WERI-Rb-1 (cell line): ENCODE measurements around the gene STK10.
"Not testable (repeated sequence)": the region's sequence is repeated elsewhere in the genome, so short reads cannot be mapped to it uniquely, and the experiment has no call there.

ENCODE experiments used
- DNase-seq: peaks from one replicate; pipeline ENCODE4 v3.0.0-alpha.2; 2020
- H3K27ac ChIP-seq: fragments of 250-450 bp; sonication (Bioruptor Pico); 2 replicates; pipeline ENCODE4 v1.5.1; 2020; ENCODE audit warnings: mild to moderate bottlenecking, moderate library complexity
- H3K27me3 ChIP-seq: fragments of 250-450 bp; sonication (Bioruptor Pico); 2 replicates; pipeline ENCODE4 v1.5.1; 2021; ENCODE audit warnings: mild to moderate bottlenecking, low read depth, moderate library complexity; ENCODE audit not compliant: insufficient read depth, severe bottlenecking
- H3K36me3 ChIP-seq: fragments of 250-450 bp; sonication (Bioruptor Pico); 2 replicates; pipeline ENCODE4 v1.5.1; 2020; ENCODE audit warnings: mild to moderate bottlenecking, moderate library complexity
- H3K4me3 ChIP-seq: 2 replicates; pipeline ENCODE4 v1.5.1; 2011; ENCODE audit warnings: low read depth, mild to moderate bottlenecking, control low read depth, low read length
- H3K9me3 ChIP-seq: fragments of 250-450 bp; sonication (Bioruptor Pico); 2 replicates; pipeline ENCODE4 v1.5.1; 2021; ENCODE audit warnings: mild to moderate bottlenecking, moderate library complexity; ENCODE audit not compliant: severe bottlenecking
- TF ChIP-seq, protein P1 (sequence below): IDR thresholded peaks from 2 replicates; pipeline ENCODE4 v1.5.1; 2011; ENCODE audit warnings: low read depth, mild to moderate bottlenecking, control low read depth, inconsistent platforms, low read length

The STK10 gene

GRCh38 chr5:172162323-172162986, 25.6 kb downstream of the STK10 start:
- Histone ChIP-seq H3K4me3 (no peak overlapping the region), H3K9me3 (no peaks in the 10 kb centered on the region), H3K27me3 (no peaks in the 10 kb centered on the region), H3K36me3 (no peaks in the 10 kb centered on the region), H3K27ac (no peak overlapping the region)
- no peak for DNase-seq
- TF ChIP-seq, protein P1, sequence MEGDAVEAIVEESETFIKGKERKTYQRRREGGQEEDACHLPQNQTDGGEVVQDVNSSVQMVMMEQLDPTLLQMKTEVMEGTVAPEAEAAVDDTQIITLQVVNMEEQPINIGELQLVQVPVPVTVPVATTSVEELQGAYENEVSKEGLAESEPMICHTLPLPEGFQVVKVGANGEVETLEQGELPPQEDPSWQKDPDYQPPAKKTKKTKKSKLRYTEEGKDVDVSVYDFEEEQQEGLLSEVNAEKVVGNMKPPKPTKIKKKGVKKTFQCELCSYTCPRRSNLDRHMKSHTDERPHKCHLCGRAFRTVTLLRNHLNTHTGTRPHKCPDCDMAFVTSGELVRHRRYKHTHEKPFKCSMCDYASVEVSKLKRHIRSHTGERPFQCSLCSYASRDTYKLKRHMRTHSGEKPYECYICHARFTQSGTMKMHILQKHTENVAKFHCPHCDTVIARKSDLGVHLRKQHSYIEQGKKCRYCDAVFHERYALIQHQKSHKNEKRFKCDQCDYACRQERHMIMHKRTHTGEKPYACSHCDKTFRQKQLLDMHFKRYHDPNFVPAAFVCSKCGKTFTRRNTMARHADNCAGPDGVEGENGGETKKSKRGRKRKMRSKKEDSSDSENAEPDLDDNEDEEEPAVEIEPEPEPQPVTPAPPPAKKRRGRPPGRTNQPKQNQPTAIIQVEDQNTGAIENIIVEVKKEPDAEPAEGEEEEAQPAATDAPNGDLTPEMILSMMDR, result no peak

DNA sequence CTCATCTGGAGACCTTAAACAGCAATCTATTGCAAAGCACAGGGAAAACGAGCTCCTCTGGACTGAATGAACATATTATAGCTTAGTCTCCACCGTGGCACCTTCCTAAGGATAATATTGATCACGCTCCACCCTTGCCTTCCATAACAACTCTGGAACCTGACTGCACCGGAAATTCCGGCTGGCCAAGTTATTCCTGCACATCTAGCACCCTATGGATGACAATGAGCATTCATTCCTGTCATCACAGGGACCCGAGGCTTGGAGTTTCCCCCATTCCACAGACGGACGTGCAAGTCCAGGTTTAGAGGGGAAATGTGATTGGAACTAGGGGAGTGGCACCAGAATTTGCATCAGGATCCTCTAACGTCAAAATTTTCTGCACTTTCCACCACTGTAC, 27.5 kb downstream of the STK10 start:
- Histone ChIP-seq H3K9me3 (no peaks in the 10 kb centered on the region), H3K27me3 (no peaks in the 10 kb centered on the region), H3K36me3 (no peaks in the 10 kb centered on the region; the same call in 1 of the 2 replicates), H3K27ac (no peak overlapping the region), H3K4me3 (no peak overlapping the region)
- TF ChIP-seq, protein P1, result no peak
- no peak for DNase-seq

GRCh38 chr5:172159016-172159415, 29.0 kb downstream of the STK10 start:
- TF ChIP-seq, protein P1, result no peak
- no peak overlapping the region for H3K4me3 ChIP-seq
- no peak for DNase-seq
- no peaks in the 10 kb centered on the region for H3K9me3 ChIP-seq
- H3K36me3 ChIP-seq, result no peaks in the 10 kb centered on the region; the same call in 1 of the 2 replicates
- H3K27ac ChIP-seq, result no peak overlapping the region
- H3K27me3 ChIP-seq, result no peaks in the 10 kb centered on the region

GRCh38 chr5:172156541-172156994, 31.5 kb downstream of the STK10 start:
- TF ChIP-seq, protein P1, result no peak

GRCh38 chr5:172155101-172155500, 32.9 kb downstream of the STK10 start:
- not testable (repeated sequence) for H3K9me3 ChIP-seq, H3K36me3 ChIP-seq, H3K27me3 ChIP-seq, H3K4me3 ChIP-seq, H3K27ac ChIP-seq, DNase-seq

More at GRCh38 chr5:172156541-172156994, 31.5 kb downstream of the STK10 start:
- H3K36me3 ChIP-seq, result no peaks in the 10 kb centered on the region; the same call in 1 of the 2 replicates
- no peak overlapping the region for H3K4me3 ChIP-seq
- H3K27me3 ChIP-seq, result no peaks in the 10 kb centered on the region
- H3K27ac ChIP-seq, result no peak overlapping the region
- H3K9me3 ChIP-seq, result no peaks in the 10 kb centered on the region
- no peak for DNase-seq

- Histone ChIP-seq H3K27ac (no peak overlapping the region), H3K4me3 (no peak overlapping the region), H3K27me3 (no peaks in the 10 kb centered on the region), H3K36me3 (no peaks in the 10 kb centered on the region; the same call in 1 of the 2 replicates), H3K9me3 (no peaks in the 10 kb centered on the region)
- DNase-seq, result no peak
- TF ChIP-seq, protein P1, result no peak
Observed at GRCh38 chr5:172153695-172154094, 34.3 kb downstream of the STK10 start.
